C4-2B (cell line): Measurements from ENCODE around the gene MTPN.

Experiments used
- ZFX ChIP-seq: fragments of 450-650 bp; IDR thresholded peaks from 2 replicates; pipeline ENCODE4 v1.6.1; 2017
- TF ChIP-seq, protein P1 (sequence below): fragments of 450-650 bp; conservative IDR thresholded peaks from 2 replicates; pipeline ENCODE4 v1.5.1; 2017; ENCODE audit warnings: mild to moderate bottlenecking

- TF ChIP-seq, protein P1, sequence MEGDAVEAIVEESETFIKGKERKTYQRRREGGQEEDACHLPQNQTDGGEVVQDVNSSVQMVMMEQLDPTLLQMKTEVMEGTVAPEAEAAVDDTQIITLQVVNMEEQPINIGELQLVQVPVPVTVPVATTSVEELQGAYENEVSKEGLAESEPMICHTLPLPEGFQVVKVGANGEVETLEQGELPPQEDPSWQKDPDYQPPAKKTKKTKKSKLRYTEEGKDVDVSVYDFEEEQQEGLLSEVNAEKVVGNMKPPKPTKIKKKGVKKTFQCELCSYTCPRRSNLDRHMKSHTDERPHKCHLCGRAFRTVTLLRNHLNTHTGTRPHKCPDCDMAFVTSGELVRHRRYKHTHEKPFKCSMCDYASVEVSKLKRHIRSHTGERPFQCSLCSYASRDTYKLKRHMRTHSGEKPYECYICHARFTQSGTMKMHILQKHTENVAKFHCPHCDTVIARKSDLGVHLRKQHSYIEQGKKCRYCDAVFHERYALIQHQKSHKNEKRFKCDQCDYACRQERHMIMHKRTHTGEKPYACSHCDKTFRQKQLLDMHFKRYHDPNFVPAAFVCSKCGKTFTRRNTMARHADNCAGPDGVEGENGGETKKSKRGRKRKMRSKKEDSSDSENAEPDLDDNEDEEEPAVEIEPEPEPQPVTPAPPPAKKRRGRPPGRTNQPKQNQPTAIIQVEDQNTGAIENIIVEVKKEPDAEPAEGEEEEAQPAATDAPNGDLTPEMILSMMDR = no peak
- TF ChIP-seq ZFX = no peak
These were observed 10.7 kb downstream of the MTPN start for GRCh38 chr7:135966341-135967043.
